Neural cell (in vitro differentiated cells): Measurements from ENCODE around the gene BLNK.

ENCODE experiments used
- EP300 ChIP-seq: fragments of 450-650 bp; conservative IDR thresholded peaks from 2 replicates; pipeline ENCODE4 v1.6.1; 2014; ENCODE audit warnings: antibody characterized with exemption, mild to moderate bottlenecking, moderate library complexity; ENCODE audit not compliant: poor library complexity, severe bottlenecking
- TF ChIP-seq, protein P1 (sequence below): fragments of 450-650 bp; IDR thresholded peaks from 2 replicates; pipeline ENCODE4 v1.5.1; 2014; ENCODE audit warnings: antibody characterized with exemption, mild to moderate bottlenecking, moderate library complexity; ENCODE audit not compliant: poor library complexity, severe bottlenecking

DNA sequence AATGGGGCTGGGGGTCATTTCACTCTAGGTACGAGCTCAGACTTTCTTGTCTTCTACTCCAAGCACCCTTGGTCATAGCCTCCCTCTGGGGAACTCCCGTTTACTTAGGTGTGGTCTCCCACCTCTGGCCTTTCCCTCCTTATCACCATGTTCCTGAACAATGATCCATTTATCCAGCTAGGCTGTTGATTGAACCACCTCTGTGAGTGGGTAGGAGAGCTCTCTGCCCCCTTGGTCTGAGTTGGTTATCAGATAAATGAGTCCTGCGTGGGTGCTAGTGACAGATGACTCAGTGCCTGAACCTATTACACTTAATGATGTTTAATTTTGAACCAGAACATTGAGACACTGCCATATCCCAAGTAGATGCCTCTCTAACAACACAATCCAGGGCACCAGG, 9.4 kb downstream of the BLNK start:
- TF ChIP-seq, protein P1, sequence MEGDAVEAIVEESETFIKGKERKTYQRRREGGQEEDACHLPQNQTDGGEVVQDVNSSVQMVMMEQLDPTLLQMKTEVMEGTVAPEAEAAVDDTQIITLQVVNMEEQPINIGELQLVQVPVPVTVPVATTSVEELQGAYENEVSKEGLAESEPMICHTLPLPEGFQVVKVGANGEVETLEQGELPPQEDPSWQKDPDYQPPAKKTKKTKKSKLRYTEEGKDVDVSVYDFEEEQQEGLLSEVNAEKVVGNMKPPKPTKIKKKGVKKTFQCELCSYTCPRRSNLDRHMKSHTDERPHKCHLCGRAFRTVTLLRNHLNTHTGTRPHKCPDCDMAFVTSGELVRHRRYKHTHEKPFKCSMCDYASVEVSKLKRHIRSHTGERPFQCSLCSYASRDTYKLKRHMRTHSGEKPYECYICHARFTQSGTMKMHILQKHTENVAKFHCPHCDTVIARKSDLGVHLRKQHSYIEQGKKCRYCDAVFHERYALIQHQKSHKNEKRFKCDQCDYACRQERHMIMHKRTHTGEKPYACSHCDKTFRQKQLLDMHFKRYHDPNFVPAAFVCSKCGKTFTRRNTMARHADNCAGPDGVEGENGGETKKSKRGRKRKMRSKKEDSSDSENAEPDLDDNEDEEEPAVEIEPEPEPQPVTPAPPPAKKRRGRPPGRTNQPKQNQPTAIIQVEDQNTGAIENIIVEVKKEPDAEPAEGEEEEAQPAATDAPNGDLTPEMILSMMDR, result no peak
- TF ChIP-seq EP300, result no peak
